ENCODE measurements around the gene PGAP3. TPM values are rescaled to one million over a fixed set of nuclear protein-coding genes. Genes with fewer than 3 reads are reported as not detected.

PGAP3 gene
- total RNA-seq, 1 donor from 2014 or later: 21.7 TPM

- no peaks in the 10 kb centered on the region for H3K36me3 Mint-ChIP-seq (ENCODE audit: low read depth)
- H3K4me1 Mint-ChIP-seq: peaks cover 49% of the 10 kb centered on the region
- H3K9me3 Mint-ChIP-seq: no peaks in the 10 kb centered on the region
- DNase-seq (ENCODE audit: low read depth, low spot score): no peak
- peak overlapping the region; percentile 77 for H3K4me3 Mint-ChIP-seq
- H3K27me3 Mint-ChIP-seq (ENCODE audit: low read depth): peaks cover 4% of the 10 kb centered on the region
- no peak overlapping the region for H3K27ac Mint-ChIP-seq (ENCODE audit: unreplicated experiment)
- TF ChIP-seq CTCF (conservative IDR thresholded peaks at IDR 0.05): no peak
These were observed 48.8 kb downstream of the PGAP3 start for GRCh38 chr17:39639043-39639442.

- H3K27me3 Mint-ChIP-seq (ENCODE audit: low read depth): peaks cover 7% of the 10 kb centered on the region
- H3K36me3 Mint-ChIP-seq (ENCODE audit: low read depth): no peaks in the 10 kb centered on the region
- peak overlapping the region; percentile 94 for H3K4me3 Mint-ChIP-seq
- no peak for DNase-seq (ENCODE audit: low read depth, low spot score)
- no peak overlapping the region for H3K27ac Mint-ChIP-seq (ENCODE audit: unreplicated experiment)
- peaks cover 49% of the 10 kb centered on the region for H3K4me1 Mint-ChIP-seq
- H3K9me3 Mint-ChIP-seq: no peaks in the 10 kb centered on the region
- TF ChIP-seq CTCF (conservative IDR thresholded peaks at IDR 0.05): no peak
These were observed 49.5 kb downstream of the PGAP3 start for GRCh38 chr17:39638317-39638716.

GRCh38 chr17:39636927-39637736 is 50.7 kb downstream of the PGAP3 start, which contains the start of gene STARD3:
TSS of gene STARD3 (plus strand) at chr17:39637144. CDS start at chr17:39653532, 16,388 bp downstream.
- Mint-ChIP-seq H3K27me3 (ENCODE audit: low read depth) (peaks cover 18% of the 10 kb centered on the region), H3K4me1 (peaks cover 45% of the 10 kb centered on the region), H3K36me3 (ENCODE audit: low read depth) (no peaks in the 10 kb centered on the region), H3K27ac (ENCODE audit: unreplicated experiment) (peak within 1 kb of the TSS; percentile 90), H3K4me3 (peak within 1 kb of the TSS; percentile 94), H3K9me3 (no peaks in the 10 kb centered on the region)
- peak; percentile 87 for DNase-seq (ENCODE audit: low read depth, low spot score)
- TF ChIP-seq CTCF (conservative IDR thresholded peaks at IDR 0.05): no peak

GRCh38 chr17:39636587-39636926 is 51.3 kb downstream of the PGAP3 start:
- peak overlapping the region; percentile 94 for H3K4me3 Mint-ChIP-seq
- DNase-seq (ENCODE audit: low read depth, low spot score): no peak
- peaks cover 41% of the 10 kb centered on the region for H3K4me1 Mint-ChIP-seq
- H3K27me3 Mint-ChIP-seq (ENCODE audit: low read depth): peaks cover 23% of the 10 kb centered on the region
- H3K27ac Mint-ChIP-seq (ENCODE audit: unreplicated experiment): peak overlapping the region; percentile 11
- no peaks in the 10 kb centered on the region for H3K36me3 Mint-ChIP-seq (ENCODE audit: low read depth)
- no peak for TF ChIP-seq CTCF (conservative IDR thresholded peaks at IDR 0.05)
- no peaks in the 10 kb centered on the region for H3K9me3 Mint-ChIP-seq

GRCh38 chr17:39635614-39636176 is 52.2 kb downstream of the PGAP3 start:
- DNase-seq (ENCODE audit: low read depth, low spot score): no peak
- Mint-ChIP-seq H3K4me3 (peak overlapping the region; percentile 94), H3K4me1 (peaks cover 43% of the 10 kb centered on the region)

More at GRCh38 chr17:39635614-39636176, 52.2 kb downstream of the PGAP3 start:
- no peak for TF ChIP-seq CTCF (conservative IDR thresholded peaks at IDR 0.05)
- Mint-ChIP-seq H3K27me3 (ENCODE audit: low read depth) (peaks cover 32% of the 10 kb centered on the region), H3K9me3 (no peaks in the 10 kb centered on the region), H3K27ac (ENCODE audit: unreplicated experiment) (no peak overlapping the region), H3K36me3 (ENCODE audit: low read depth) (no peaks in the 10 kb centered on the region)
